ENCODE data around the gene FRMD4A.

The FRMD4A gene

DNA sequence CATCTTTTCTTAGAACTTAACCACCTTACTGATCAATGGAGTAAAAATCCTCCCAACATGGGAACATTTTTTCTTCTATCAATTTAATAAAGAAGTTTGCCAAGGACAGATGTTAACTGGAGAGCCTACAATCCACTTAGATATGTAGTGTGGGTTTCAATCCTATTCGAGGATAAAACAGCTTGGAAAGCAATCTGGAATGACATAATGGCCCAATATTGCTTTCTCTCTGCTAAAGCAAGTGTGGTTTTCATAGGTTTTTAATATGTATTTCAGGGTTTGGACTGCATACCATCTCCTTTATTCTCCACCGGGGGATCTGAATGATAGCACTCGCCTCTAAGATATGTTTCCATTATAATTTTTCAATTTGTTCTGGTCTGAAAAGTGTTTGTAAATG is 594.2 kb downstream of the FRMD4A start:
- Histone ChIP-seq H3K27ac (no peak overlapping the region), H3K4me1 (ENCODE audit: control insufficient read depth in 1 of 2, insufficient read depth in 1 of 2, low read depth in 1 of 2, low read length in 1 of 2) (no peaks in the 10 kb centered on the region), H3K36me3 (no peaks in the 10 kb centered on the region), H3K27me3 (no peaks in the 10 kb centered on the region), H3K4me3 (ENCODE audit: low read depth in 1 of 2, low read length in 1 of 2) (no peak overlapping the region), H3K9me3 (no peaks in the 10 kb centered on the region)
- TF ChIP-seq, protein P1, sequence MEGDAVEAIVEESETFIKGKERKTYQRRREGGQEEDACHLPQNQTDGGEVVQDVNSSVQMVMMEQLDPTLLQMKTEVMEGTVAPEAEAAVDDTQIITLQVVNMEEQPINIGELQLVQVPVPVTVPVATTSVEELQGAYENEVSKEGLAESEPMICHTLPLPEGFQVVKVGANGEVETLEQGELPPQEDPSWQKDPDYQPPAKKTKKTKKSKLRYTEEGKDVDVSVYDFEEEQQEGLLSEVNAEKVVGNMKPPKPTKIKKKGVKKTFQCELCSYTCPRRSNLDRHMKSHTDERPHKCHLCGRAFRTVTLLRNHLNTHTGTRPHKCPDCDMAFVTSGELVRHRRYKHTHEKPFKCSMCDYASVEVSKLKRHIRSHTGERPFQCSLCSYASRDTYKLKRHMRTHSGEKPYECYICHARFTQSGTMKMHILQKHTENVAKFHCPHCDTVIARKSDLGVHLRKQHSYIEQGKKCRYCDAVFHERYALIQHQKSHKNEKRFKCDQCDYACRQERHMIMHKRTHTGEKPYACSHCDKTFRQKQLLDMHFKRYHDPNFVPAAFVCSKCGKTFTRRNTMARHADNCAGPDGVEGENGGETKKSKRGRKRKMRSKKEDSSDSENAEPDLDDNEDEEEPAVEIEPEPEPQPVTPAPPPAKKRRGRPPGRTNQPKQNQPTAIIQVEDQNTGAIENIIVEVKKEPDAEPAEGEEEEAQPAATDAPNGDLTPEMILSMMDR (IDR thresholded peaks at IDR 0.05), result no peak

DNA sequence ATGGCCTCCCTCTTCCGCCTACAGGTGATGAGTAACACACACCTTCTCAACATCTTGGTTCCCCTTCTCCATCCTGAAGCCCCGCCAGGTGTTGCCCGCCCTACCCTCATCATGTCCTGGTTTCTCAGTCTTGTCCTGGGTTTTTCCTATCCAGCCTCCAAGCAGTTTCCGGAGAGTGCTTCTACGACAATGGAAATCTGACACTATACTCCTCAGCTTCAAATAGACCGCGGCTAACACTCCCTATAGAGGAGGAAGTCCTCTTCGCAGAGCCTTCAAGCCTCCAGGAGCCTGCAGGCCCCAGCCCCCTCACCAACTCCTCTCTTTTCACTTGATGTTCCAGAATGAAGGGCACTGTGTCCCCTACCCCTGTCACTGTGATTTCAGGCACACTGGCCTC is 596.6 kb downstream of the FRMD4A start:
- no peaks in the 10 kb centered on the region for H3K27me3 ChIP-seq
- TF ChIP-seq, protein P1 (IDR thresholded peaks at IDR 0.05), result no peak

DNA sequence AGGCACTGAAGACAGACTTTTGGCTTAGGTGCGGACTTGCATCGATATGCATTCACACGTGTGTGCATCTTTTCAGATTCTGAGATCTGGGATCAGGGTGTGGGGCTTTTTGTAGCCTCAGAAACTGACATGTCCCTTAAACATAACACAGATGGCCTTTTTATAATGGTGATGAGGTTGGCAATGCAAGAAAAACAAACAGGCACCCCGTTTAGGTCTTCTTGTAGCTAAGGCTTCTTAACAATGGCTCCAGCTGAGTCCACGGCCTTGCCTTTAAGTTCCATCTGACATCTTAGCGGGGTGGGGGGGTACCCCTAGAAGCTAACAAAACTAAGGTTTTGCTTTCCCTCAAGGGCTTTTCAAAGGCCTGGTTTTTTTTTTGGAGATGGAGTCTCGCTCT is 597.7 kb downstream of the FRMD4A start:
- Histone ChIP-seq H3K4me1 (ENCODE audit: control insufficient read depth in 1 of 2, insufficient read depth in 1 of 2, low read depth in 1 of 2, low read length in 1 of 2) (no peaks in the 10 kb centered on the region), H3K4me3 (ENCODE audit: low read depth in 1 of 2, low read length in 1 of 2) (no peak overlapping the region), H3K36me3 (no peaks in the 10 kb centered on the region), H3K9me3 (no peaks in the 10 kb centered on the region), H3K27me3 (no peaks in the 10 kb centered on the region), H3K27ac (no peak overlapping the region)
- TF ChIP-seq, protein P1 (IDR thresholded peaks at IDR 0.05), result no peak

More for the DNA sequence above, 596.6 kb downstream of the FRMD4A start:
- Histone ChIP-seq H3K4me3 (ENCODE audit: low read depth in 1 of 2, low read length in 1 of 2) (no peak overlapping the region), H3K27ac (no peak overlapping the region), H3K4me1 (ENCODE audit: control insufficient read depth in 1 of 2, insufficient read depth in 1 of 2, low read depth in 1 of 2, low read length in 1 of 2) (no peaks in the 10 kb centered on the region), H3K9me3 (no peaks in the 10 kb centered on the region), H3K36me3 (no peaks in the 10 kb centered on the region)

DNA sequence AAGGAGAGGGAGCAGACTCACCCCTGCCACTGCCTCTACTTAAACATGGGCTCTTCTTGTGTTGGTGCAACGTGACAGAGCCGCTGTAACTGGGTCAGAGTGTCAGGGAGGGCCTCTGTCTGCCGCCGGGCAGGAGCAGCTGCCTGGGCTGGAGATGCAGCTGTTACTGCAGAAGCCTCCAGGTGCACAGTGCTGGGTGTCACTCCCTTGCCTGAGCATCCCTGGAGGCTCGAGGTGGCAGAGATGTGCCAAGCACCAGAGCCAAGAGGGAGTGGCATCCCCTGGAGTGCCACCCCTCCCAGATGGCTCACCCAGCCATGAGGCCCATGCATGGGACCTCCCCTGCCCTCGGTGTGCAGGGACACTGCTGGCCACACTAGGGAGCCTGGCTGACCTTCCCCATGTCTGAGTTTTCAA is 598.3 kb downstream of the FRMD4A start:
- no peak overlapping the region for H3K27ac ChIP-seq
- TF ChIP-seq, protein P1 (IDR thresholded peaks at IDR 0.05), result no peak
- no peaks in the 10 kb centered on the region for H3K4me1 ChIP-seq (ENCODE audit: control insufficient read depth in 1 of 2, insufficient read depth in 1 of 2, low read depth in 1 of 2, low read length in 1 of 2)
- no peak overlapping the region for H3K4me3 ChIP-seq (ENCODE audit: low read depth in 1 of 2, low read length in 1 of 2)
- no peaks in the 10 kb centered on the region for H3K9me3 ChIP-seq
- H3K27me3 ChIP-seq, result no peaks in the 10 kb centered on the region
- H3K36me3 ChIP-seq, result no peaks in the 10 kb centered on the region

DNA sequence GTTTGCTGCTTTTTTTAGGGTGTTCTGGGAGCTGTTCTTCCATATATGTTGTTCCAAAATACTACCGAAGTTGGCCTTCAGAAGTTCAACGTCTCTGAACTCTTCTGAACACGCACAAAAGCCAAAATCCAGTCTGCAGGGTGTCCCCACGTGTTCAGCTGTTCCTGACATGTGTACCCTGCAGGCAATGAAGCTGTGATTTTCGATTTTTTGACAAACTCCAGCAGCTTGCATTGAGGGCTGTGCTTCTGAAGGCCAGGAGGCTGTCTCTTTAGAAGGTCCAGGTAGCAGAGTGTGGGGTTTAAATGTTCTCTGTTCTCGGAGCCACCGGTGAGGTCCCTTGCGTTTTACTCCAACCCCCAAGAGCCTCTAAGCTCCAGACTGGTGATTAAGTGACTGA is 598.9 kb downstream of the FRMD4A start:
- no peak overlapping the region for H3K4me3 ChIP-seq (ENCODE audit: low read depth in 1 of 2, low read length in 1 of 2)
- H3K4me1 ChIP-seq (ENCODE audit: control insufficient read depth in 1 of 2, insufficient read depth in 1 of 2, low read depth in 1 of 2, low read length in 1 of 2), result no peaks in the 10 kb centered on the region
- H3K27me3 ChIP-seq, result no peaks in the 10 kb centered on the region
- no peaks in the 10 kb centered on the region for H3K36me3 ChIP-seq
- TF ChIP-seq, protein P1 (IDR thresholded peaks at IDR 0.05), result no peak
- no peak overlapping the region for H3K27ac ChIP-seq
- H3K9me3 ChIP-seq, result no peaks in the 10 kb centered on the region

DNA sequence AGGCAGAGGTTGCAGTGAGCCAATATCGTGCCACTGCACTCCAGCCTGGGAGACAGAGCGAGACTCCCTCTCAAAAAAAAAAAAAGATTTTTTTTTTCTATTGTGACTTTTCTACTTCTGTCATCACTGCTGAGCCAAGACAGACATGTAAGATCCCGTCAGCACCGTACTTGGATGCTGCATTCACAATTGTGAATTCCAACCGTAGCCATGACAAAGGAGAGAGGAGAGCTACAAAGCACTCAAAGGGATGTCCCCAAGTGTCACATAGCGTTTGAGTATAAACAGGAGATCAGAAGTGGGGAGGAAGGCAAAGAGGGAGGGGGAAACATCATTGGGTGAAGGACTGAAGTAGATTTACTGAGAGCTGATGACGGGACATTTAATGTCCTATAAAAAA is 599.8 kb downstream of the FRMD4A start:
- H3K4me3 ChIP-seq (ENCODE audit: low read depth in 1 of 2, low read length in 1 of 2), result no peak overlapping the region
- no peaks in the 10 kb centered on the region for H3K9me3 ChIP-seq
- TF ChIP-seq, protein P1 (IDR thresholded peaks at IDR 0.05), result no peak
- H3K27ac ChIP-seq, result no peak overlapping the region
- no peaks in the 10 kb centered on the region for H3K36me3 ChIP-seq
- no peaks in the 10 kb centered on the region for H3K4me1 ChIP-seq (ENCODE audit: control insufficient read depth in 1 of 2, insufficient read depth in 1 of 2, low read depth in 1 of 2, low read length in 1 of 2)
- H3K27me3 ChIP-seq, result no peaks in the 10 kb centered on the region
